HG03565 (cell line): Measurements from ENCODE around the gene INPP5E.

Experiments used
- ATAC-seq: cut with Tn5 transposase; IDR thresholded peaks from one replicate; pipeline ENCODE4 v1.9.1; 2021; ENCODE audit warnings: mild to moderate bottlenecking, moderate library complexity; ENCODE audit not compliant: unreplicated experiment

Gene INPP5E, protein sequence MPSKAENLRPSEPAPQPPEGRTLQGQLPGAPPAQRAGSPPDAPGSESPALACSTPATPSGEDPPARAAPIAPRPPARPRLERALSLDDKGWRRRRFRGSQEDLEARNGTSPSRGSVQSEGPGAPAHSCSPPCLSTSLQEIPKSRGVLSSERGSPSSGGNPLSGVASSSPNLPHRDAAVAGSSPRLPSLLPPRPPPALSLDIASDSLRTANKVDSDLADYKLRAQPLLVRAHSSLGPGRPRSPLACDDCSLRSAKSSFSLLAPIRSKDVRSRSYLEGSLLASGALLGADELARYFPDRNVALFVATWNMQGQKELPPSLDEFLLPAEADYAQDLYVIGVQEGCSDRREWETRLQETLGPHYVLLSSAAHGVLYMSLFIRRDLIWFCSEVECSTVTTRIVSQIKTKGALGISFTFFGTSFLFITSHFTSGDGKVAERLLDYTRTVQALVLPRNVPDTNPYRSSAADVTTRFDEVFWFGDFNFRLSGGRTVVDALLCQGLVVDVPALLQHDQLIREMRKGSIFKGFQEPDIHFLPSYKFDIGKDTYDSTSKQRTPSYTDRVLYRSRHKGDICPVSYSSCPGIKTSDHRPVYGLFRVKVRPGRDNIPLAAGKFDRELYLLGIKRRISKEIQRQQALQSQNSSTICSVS

DNA sequence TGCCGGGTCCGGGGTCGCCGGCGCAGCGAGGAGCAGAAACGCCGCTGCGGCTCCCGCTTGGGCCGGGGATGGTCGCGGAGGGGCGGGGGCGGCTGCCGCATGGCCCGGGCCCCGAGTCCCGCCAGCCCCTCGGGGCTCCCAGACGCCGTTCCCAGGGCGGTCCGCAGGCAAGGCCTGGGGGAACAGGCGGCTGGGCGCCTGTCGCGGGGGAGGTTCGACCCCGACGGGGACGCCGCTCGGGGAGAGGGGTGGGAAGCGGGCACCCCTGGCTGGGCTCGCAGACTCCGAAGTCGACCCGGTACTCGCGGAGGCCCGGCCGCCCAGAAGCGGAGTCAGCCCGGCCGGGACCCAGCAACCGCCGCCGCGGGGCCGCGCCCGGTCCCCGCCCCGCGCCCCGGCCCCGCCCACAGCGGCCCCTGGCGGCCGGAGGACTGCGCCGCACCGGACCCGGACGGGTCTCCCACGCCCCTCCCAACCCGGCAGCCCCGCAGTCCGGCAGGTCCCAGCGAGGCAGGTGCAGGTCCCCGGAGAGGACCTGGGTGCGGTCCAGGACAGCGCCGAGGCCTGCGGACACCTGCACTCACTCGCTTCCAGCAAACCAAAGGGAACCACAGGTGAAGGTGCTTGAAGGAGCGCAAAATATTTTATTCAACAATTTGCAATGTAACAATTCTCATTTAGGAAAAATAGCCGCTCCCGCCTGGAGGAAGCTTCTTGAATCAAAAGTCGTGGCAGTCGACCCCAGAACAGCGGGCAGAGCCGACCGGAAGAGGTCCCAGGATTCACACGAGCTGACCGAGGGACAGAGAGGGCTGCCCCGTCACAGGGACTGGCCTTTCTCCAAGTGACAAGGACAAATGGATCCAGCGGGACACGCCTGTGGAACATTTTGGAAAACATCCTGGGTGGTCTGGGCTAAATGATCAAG lies at the start of gene INPP5E:
INPP5E (minus strand) TSS at position 365 of the 928 bp plus-strand sequence. CDS start 426 bp downstream, outside the sequence.
- peak; percentile 37 for ATAC-seq

DNA sequence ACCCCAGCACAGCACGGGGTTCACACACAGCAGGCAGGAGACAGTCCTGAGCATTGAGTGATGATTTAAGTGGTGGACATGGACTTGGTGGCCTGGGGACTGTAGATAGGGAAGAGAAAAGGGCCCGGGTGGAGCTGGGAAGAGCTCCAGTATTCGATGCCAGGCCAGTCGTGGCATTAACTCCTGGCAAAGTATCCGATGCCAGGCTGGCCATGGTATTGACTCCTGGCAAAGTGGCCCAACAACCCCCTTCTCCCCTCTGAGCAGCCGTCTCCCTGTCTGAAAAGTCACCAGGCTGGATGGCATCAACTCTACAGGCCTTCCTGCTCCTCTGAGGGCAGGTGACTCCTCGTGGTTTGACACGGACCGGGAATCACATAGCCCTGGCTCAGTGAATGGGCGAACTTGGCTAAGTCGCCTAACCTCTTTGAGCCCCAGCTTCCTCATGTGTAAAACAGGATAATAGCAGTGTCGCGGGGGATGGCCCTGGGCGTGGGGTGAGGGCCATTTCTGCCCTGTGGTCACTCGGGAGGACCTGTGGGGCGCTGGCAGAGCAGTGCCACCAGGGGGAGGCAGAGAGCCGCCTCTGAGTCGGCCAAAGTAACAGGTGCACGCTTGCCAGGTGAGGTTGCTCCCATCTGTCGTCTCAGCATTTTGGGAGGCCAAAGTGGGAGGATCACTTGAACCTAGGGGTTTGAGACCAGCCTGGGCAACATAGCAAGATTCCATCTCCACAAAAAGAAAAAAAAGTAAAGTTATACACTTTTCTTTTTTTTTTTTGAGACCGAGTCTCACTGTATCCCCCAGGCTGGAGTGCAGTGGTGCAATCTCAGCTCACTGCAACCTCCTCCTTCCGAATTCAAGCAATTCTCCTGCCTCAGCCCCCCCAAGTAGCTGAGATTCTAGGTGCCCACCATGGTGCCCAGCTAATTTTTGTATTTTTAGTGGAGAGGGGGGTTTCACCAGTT lies 48.9 kb upstream of the INPP5E start:
- ATAC-seq = no peak

GRCh38 chr9:136487672-136488071 lies 48.0 kb upstream of the INPP5E start:
- no peak for ATAC-seq

GRCh38 chr9:136486823-136487620 lies 47.4 kb upstream of the INPP5E start:
- ATAC-seq = no peak

GRCh38 chr9:136486131-136486530 lies 46.5 kb upstream of the INPP5E start:
- ATAC-seq = no peak

- ATAC-seq = no peak
These were observed 45.7 kb upstream of the INPP5E start for GRCh38 chr9:136485049-136486045.

- ATAC-seq = no peak
These were observed 44.8 kb upstream of the INPP5E start for GRCh38 chr9:136484153-136485048.

DNA sequence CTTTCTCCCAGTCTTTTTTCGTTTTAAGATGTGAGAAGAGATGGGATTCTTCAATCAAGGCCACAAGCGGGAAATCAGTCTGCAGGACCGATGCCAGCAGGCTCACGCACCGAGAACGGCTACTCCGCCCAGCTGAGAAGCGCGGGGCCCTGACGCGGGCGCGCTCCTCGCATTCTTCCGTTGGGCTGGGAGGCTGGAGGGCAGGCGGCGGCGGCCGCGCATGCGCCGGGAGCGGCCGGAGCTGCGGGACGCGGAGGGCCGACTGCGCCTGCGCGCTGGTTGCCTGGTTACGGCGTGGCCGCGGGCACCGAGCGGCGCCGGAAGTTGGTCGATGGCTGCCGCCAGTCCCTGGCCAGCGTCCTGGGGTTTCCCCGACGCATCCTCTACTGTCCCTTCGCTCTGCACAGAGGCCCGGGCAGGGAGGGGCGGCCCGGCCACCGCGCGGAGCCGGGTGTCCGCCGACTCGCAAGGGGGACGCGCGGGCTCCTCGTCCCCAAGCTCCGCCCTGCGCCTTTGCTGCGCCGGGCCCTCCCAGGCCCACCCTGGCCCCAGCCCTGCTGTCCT lies 44.0 kb upstream of the INPP5E start:
- peak; percentile 56 for ATAC-seq

- peak; percentile 35 for ATAC-seq
These were observed 43.3 kb upstream of the INPP5E start, which contains the start of gene SEC16A for GRCh38 chr9:136482793-136483588. SEC16A (minus strand) TSS chr9:136483040; CDS start chr9:136477615, 5,425 bp downstream.

GRCh38 chr9:136482046-136482792 lies 42.6 kb upstream of the INPP5E start:
- ATAC-seq = no peak

DNA sequence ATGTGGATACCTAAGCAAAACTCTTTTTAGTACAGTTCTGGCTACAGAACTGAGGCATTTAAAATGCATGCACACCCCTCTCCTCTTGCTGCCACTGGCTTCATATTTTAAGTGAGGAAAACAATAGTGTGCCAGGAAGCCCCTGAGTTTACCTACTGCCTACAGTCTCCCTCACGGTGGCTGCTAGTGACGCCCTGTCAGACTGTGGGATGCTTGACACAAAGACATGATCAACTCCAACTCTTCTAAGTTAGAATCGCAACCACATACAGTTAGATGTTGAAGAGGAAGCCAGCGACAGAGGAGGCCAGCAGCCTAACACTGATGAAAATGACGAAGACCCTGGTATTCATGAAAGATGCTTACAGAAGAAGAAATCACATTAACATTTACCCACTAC lies 41.9 kb upstream of the INPP5E start:
- no peak for ATAC-seq

DNA sequence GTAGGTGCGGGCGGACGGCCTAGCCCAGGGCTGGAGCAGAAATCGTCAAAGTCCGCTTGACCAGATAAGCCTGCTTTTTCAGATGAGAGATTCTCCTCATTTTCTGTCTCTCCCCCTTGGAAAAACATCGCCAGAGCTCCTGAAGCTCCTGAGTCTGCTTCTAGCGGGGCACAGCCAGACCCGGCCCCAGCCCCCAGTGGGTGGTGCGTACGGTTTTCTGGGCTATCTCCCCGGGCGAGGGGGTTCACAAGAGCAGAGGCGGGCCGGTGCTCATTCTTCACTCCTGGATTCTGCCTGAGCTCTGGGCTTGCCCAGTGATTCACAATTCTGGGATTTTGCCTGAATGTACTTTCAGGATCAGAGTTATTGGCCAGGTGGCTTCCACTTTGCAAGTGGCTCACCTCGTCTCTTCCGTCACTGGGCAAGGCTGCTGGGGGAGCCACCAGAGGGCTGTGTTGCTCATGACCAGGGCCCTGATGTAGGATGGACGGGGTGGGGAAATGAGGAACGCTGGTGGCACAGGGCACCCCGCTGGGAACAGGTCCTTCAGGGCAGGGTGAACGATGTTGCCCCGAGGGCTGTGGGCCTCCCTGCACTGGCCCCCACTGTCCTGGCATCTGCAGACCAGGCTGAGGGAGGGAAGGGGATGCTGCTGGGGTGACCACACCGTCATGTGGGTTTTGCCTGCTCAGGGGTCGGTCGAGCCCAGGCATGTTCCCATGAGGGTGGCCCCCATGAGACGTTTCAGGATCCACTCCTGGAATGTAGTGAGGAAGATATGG lies 36.9 kb upstream of the INPP5E start:
- ATAC-seq = no peak

- no peak for ATAC-seq
These were observed 35.6 kb upstream of the INPP5E start for GRCh38 chr9:136474974-136475865.
